ENCODE results near the gene ABCA5. TPM values are rescaled to one million over a fixed set of nuclear protein-coding genes. Genes with fewer than 3 reads are reported as not detected.

Gene ABCA5, protein sequence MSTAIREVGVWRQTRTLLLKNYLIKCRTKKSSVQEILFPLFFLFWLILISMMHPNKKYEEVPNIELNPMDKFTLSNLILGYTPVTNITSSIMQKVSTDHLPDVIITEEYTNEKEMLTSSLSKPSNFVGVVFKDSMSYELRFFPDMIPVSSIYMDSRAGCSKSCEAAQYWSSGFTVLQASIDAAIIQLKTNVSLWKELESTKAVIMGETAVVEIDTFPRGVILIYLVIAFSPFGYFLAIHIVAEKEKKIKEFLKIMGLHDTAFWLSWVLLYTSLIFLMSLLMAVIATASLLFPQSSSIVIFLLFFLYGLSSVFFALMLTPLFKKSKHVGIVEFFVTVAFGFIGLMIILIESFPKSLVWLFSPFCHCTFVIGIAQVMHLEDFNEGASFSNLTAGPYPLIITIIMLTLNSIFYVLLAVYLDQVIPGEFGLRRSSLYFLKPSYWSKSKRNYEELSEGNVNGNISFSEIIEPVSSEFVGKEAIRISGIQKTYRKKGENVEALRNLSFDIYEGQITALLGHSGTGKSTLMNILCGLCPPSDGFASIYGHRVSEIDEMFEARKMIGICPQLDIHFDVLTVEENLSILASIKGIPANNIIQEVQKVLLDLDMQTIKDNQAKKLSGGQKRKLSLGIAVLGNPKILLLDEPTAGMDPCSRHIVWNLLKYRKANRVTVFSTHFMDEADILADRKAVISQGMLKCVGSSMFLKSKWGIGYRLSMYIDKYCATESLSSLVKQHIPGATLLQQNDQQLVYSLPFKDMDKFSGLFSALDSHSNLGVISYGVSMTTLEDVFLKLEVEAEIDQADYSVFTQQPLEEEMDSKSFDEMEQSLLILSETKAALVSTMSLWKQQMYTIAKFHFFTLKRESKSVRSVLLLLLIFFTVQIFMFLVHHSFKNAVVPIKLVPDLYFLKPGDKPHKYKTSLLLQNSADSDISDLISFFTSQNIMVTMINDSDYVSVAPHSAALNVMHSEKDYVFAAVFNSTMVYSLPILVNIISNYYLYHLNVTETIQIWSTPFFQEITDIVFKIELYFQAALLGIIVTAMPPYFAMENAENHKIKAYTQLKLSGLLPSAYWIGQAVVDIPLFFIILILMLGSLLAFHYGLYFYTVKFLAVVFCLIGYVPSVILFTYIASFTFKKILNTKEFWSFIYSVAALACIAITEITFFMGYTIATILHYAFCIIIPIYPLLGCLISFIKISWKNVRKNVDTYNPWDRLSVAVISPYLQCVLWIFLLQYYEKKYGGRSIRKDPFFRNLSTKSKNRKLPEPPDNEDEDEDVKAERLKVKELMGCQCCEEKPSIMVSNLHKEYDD (N-terminal part only)
- 70.5 and 91.7 TPM in 2 replicates for polyA plus RNA-seq
- polyA minus RNA-seq: 73.5 and 85.7 TPM in 2 replicates

DNA sequence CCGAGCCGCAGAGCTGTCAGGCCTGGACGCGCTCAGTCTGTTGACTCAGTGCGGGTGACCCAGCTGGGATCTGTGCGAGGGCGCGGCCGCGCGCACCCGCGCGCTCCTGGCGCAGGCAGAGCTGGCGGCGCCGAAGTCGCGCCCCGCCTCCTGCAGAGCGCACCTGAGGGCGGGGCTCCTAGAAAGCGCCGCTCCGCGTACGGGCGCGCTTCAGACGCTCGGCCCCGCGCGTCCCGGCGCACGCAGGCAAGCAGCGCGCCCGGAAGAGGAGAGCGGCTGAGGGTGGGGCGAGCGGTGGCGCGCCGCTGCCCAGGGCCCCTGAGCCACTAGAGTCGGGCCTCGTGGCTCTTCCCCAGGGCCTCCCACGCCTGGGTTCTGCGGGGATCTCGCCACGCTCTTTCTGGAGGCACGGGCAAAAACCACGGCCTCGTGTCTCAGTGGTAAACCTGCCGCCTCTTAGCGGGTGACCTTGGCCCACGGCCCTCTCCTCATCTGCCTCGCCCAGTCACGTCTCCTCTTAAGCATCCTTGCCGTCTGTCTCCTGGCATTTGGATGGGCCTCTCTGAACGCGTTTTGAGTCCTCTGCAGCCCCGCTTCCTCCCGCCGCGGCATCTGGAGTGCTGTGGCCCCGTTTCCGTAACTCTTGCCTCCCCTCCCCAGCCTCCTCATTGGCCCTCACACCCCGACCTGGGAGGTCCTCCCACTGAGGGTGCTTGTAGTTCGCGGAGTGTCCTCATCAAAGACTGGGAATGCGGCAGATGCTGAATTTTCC is at the start of gene ABCA5:
Gene ABCA5, minus strand, starts transcription at position 74 of the 772 bp plus-strand sequence. CDS start 12,718 bp downstream, outside the sequence.
- Histone ChIP-seq H3K4me2 (ENCODE audit: low read length) (peak within 1 kb of the TSS; percentile 93), H3K79me2 (replicated peaks; ENCODE audit: insufficient read depth, low read length) (no peaks in the 10 kb centered on the region), H3K27me3 (ENCODE audit: insufficient read depth, low read depth, low read length) (no peaks in the 10 kb centered on the region), H3K9me3 (ENCODE audit: low read length) (no peaks in the 10 kb centered on the region), H3F3A (ENCODE audit: insufficient read depth, low read length, poor library complexity, severe bottlenecking) (no peaks in the 10 kb centered on the region), H3K36me3 (ENCODE audit: insufficient read depth, low read length) (no peaks in the 10 kb centered on the region), H3K9ac (ENCODE audit: low read length) (peak within 1 kb of the TSS; percentile 89), H4K20me1 (ENCODE audit: insufficient read depth) (no peaks in the 10 kb centered on the region), H3K9me2 (ENCODE audit: insufficient read depth, low read length) (no peaks in the 10 kb centered on the region), H3K27ac (ENCODE audit: low read length) (peak within 1 kb of the TSS; percentile 83), H3K4me3 (ENCODE audit: low read length) (peak within 1 kb of the TSS; percentile 96), H2AFZ (ENCODE audit: low read depth, low read length) (peak within 1 kb of the TSS; percentile 94)
- peak; percentile 90 for TF ChIP-seq POLR2AphosphoS5 (IDR thresholded peaks at IDR 0.05)
- TF ChIP-seq CTCF (IDR thresholded peaks at IDR 0.05; ENCODE audit: poor library complexity, severe bottlenecking): peak; percentile 6
- peak; percentile 28 for TF ChIP-seq RAD21 (conservative IDR thresholded peaks at IDR 0.05)
- TF ChIP-seq MXI1 (conservative IDR thresholded peaks at IDR 0.05; ENCODE audit: poor library complexity, severe bottlenecking): no peak
- TF ChIP-seq EP300 (conservative IDR thresholded peaks at IDR 0.05; ENCODE audit: poor library complexity, severe bottlenecking): no peak
- TF ChIP-seq, protein P1, sequence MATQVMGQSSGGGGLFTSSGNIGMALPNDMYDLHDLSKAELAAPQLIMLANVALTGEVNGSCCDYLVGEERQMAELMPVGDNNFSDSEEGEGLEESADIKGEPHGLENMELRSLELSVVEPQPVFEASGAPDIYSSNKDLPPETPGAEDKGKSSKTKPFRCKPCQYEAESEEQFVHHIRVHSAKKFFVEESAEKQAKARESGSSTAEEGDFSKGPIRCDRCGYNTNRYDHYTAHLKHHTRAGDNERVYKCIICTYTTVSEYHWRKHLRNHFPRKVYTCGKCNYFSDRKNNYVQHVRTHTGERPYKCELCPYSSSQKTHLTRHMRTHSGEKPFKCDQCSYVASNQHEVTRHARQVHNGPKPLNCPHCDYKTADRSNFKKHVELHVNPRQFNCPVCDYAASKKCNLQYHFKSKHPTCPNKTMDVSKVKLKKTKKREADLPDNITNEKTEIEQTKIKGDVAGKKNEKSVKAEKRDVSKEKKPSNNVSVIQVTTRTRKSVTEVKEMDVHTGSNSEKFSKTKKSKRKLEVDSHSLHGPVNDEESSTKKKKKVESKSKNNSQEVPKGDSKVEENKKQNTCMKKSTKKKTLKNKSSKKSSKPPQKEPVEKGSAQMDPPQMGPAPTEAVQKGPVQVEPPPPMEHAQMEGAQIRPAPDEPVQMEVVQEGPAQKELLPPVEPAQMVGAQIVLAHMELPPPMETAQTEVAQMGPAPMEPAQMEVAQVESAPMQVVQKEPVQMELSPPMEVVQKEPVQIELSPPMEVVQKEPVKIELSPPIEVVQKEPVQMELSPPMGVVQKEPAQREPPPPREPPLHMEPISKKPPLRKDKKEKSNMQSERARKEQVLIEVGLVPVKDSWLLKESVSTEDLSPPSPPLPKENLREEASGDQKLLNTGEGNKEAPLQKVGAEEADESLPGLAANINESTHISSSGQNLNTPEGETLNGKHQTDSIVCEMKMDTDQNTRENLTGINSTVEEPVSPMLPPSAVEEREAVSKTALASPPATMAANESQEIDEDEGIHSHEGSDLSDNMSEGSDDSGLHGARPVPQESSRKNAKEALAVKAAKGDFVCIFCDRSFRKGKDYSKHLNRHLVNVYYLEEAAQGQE (IDR thresholded peaks at IDR 0.05; ENCODE audit: borderline replicate concordance): peak; percentile 55
- TF ChIP-seq TAF1 (IDR thresholded peaks at IDR 0.05; ENCODE audit: low read depth): peak; percentile 90

DNA sequence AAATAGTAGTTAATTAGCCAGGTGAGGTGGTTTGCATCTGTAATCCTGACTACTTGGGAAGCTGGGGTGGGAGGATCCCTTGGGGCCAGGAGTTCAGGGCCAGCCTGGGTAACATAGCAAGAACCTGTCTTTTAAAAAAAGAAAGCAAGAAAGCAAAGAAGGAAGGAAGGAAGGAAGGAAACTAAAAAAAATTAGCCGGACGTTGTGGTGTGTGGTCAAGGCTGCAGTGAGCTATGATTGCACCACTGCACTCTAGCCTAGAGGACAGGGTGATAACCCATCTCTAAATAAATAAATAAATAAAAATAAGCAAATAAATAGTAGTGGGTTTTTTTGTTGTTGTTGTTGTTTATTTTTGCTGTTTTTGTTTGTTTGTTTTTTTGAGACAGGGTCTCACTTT is 48.3 kb upstream of the ABCA5 start:
- Histone ChIP-seq H3K36me3 (ENCODE audit: insufficient read depth, low read length) (no peaks in the 10 kb centered on the region), H3F3A (ENCODE audit: insufficient read depth, low read length, poor library complexity, severe bottlenecking) (no peaks in the 10 kb centered on the region), H2AFZ (ENCODE audit: low read depth, low read length) (no peak overlapping the region)
- TF ChIP-seq EZH2 (IDR thresholded peaks at IDR 0.05; ENCODE audit: borderline replicate concordance, insufficient read depth, low read length, poor library complexity, severe bottlenecking) (no peak), CTCF (IDR thresholded peaks at IDR 0.05; ENCODE audit: poor library complexity, severe bottlenecking) (no peak), RAD21 (conservative IDR thresholded peaks at IDR 0.05) (no peak), TAF1 (IDR thresholded peaks at IDR 0.05; ENCODE audit: low read depth) (no peak), SMC3 (conservative IDR thresholded peaks at IDR 0.05; ENCODE audit: poor library complexity) (no peak), MXI1 (conservative IDR thresholded peaks at IDR 0.05; ENCODE audit: poor library complexity, severe bottlenecking) (no peak), EP300 (conservative IDR thresholded peaks at IDR 0.05; ENCODE audit: poor library complexity, severe bottlenecking) (no peak), POLR2AphosphoS5 (IDR thresholded peaks at IDR 0.05) (no peak)

More for the DNA sequence above, 48.3 kb upstream of the ABCA5 start:
- no peak overlapping the region for H3K4me2 ChIP-seq (ENCODE audit: low read length)
- H3K27me3 ChIP-seq (ENCODE audit: insufficient read depth, low read depth, low read length): no peaks in the 10 kb centered on the region
- H3K9me2 ChIP-seq (ENCODE audit: insufficient read depth, low read length): no peaks in the 10 kb centered on the region
- H3K9me3 ChIP-seq (ENCODE audit: low read length): no peaks in the 10 kb centered on the region
- no peak overlapping the region for H3K27ac ChIP-seq (ENCODE audit: low read length)
- H4K20me1 ChIP-seq (ENCODE audit: insufficient read depth): no peaks in the 10 kb centered on the region
- H3K4me3 ChIP-seq (ENCODE audit: low read length): no peak overlapping the region
- H3K9ac ChIP-seq (ENCODE audit: low read length): no peak overlapping the region
- H3K79me2 ChIP-seq (replicated peaks; ENCODE audit: insufficient read depth, low read length): no peaks in the 10 kb centered on the region
